ENCODE results near the gene AZGP1.
"Not testable (repeated sequence)": the region's sequence is repeated elsewhere in the genome, so short reads cannot be mapped to it uniquely, and the experiment has no call there.

AZGP1 gene

DNA sequence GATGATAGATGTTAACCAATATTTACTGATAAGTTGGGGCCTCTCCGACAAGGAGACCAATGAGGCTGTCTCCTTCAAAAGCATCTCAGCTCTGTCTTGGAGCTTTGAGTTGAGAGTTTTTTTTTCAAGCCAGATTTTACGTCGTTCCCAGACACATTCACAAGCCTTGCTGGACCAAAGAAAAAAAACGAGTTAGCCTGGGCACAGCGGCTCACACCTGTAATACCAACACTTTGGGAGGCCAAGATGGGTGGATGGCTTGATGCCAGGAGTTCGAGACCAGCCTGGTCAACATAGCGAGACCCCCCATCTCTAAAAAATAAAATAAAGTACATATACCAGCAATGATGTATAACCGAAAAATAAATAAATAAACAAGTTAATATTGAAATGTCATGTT is 19.0 kb upstream of the AZGP1 start:
- H3K4me3 ChIP-seq (ENCODE audit: low read depth in 1 of 2, low read length in 2 of 2) = no peak overlapping the region
- H3K27ac ChIP-seq (ENCODE audit: low read length) = no peak overlapping the region
- no peaks in the 10 kb centered on the region for H4K20me1 ChIP-seq (ENCODE audit: insufficient read depth, low read length)
- ATAC-seq (ENCODE audit: insufficient read depth, low read depth) (no peak), DNase-seq (no peak)
- peaks cover 24% of the 10 kb centered on the region for H3K4me1 ChIP-seq (ENCODE audit: insufficient read depth, low read length)
- H3K27me3 ChIP-seq (ENCODE audit: insufficient read depth, low read length, poor library complexity) = no peaks in the 10 kb centered on the region
- H2AFZ ChIP-seq (ENCODE audit: low read depth, low read length) = no peak overlapping the region
- H3K9ac ChIP-seq (ENCODE audit: low read depth, low read length) = no peak overlapping the region
- no peaks in the 10 kb centered on the region for H3K36me3 ChIP-seq (ENCODE audit: insufficient read depth, low read length)
- TF ChIP-seq EZH2 (IDR thresholded peaks at IDR 0.05; ENCODE audit: borderline replicate concordance, low read depth, low read length, severe bottlenecking) = no peak
- TF ChIP-seq, protein P1, sequence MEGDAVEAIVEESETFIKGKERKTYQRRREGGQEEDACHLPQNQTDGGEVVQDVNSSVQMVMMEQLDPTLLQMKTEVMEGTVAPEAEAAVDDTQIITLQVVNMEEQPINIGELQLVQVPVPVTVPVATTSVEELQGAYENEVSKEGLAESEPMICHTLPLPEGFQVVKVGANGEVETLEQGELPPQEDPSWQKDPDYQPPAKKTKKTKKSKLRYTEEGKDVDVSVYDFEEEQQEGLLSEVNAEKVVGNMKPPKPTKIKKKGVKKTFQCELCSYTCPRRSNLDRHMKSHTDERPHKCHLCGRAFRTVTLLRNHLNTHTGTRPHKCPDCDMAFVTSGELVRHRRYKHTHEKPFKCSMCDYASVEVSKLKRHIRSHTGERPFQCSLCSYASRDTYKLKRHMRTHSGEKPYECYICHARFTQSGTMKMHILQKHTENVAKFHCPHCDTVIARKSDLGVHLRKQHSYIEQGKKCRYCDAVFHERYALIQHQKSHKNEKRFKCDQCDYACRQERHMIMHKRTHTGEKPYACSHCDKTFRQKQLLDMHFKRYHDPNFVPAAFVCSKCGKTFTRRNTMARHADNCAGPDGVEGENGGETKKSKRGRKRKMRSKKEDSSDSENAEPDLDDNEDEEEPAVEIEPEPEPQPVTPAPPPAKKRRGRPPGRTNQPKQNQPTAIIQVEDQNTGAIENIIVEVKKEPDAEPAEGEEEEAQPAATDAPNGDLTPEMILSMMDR (IDR thresholded peaks at IDR 0.05; ENCODE audit: borderline replicate concordance, extremely low read depth, low read length, poor library complexity, severe bottlenecking) = no peak
- no peaks in the 10 kb centered on the region for H3K79me2 ChIP-seq (ENCODE audit: insufficient read depth, low read length)
- no peak overlapping the region for H3K4me2 ChIP-seq (ENCODE audit: insufficient read depth, low read length)
- no peaks in the 10 kb centered on the region for H3K9me3 ChIP-seq (ENCODE audit: insufficient read depth, low read length, severe bottlenecking)

DNA sequence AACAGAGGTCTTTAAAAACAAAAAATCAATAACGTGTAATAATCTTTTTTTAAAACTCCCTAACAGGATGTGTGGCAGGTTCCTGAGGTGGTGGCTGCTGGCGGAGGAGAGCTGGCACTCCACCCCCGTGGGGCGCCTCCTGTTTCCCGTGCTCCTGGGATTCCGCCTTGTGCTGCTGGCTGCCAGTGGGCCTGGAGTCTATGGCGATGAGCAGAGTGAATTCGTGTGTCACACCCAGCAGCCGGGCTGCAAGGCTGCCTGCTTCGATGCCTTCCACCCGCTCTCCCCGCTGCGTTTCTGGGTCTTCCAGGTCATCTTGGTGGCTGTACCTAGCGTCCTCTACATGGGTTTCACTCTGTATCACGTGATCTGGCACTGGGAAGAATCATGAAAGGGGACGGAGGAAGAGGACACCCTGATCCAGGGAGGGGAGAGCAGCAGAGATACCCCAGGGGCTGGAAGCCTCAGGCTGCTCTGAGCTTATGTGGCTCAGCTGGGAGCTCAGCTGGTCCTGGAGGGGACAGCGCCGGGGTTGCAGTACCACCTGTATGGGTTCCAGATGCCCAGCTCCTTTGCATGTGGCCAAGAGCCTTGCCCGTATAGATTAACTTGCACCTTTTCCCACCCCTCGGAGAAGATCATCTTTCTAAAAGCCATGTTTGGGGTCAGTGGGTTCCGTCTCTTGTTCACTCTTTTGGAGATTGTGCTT is 16.7 kb upstream of the AZGP1 start:
- Histone ChIP-seq H3K27me3 (ENCODE audit: insufficient read depth, low read length, poor library complexity) (no peaks in the 10 kb centered on the region), H3K79me2 (ENCODE audit: insufficient read depth, low read length) (no peaks in the 10 kb centered on the region), H3K4me3 (ENCODE audit: low read depth in 1 of 2, low read length in 2 of 2) (no peak overlapping the region), H3K27ac (ENCODE audit: low read length) (no peak overlapping the region), H3K9ac (ENCODE audit: low read depth, low read length) (no peak overlapping the region), H2AFZ (ENCODE audit: low read depth, low read length) (no peak overlapping the region), H4K20me1 (ENCODE audit: insufficient read depth, low read length) (no peaks in the 10 kb centered on the region), H3K4me2 (ENCODE audit: insufficient read depth, low read length) (no peak overlapping the region), H3K4me1 (ENCODE audit: insufficient read depth, low read length) (peaks cover 15% of the 10 kb centered on the region), H3K36me3 (ENCODE audit: insufficient read depth, low read length) (no peaks in the 10 kb centered on the region), H3K9me3 (ENCODE audit: insufficient read depth, low read length, severe bottlenecking) (no peaks in the 10 kb centered on the region)
- DNase-seq (no peak), ATAC-seq (ENCODE audit: insufficient read depth, low read depth) (no peak)
- TF ChIP-seq EZH2 (IDR thresholded peaks at IDR 0.05; ENCODE audit: borderline replicate concordance, low read depth, low read length, severe bottlenecking) = no peak
- TF ChIP-seq, protein P1 (IDR thresholded peaks at IDR 0.05; ENCODE audit: borderline replicate concordance, extremely low read depth, low read length, poor library complexity, severe bottlenecking) = no peak

DNA sequence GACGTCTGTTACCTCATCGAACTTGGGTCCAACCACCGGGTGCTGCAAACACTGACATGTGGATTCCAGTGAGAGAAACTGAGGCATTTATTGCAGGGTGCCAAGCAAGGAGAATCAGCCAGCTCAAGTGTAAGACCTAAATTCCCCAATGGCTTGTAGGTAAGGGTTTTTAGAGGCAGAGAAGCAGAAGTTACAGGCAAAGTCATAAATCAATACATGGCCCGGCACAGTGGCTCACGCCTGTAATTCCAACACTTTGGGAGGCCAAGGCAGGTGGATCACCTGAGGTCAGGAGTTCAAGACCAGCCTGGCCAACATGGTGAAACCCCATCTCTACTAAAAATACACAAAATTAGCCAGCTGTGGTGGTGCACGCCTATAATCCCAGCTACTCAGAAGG is 15.7 kb upstream of the AZGP1 start:
- DNase-seq; H3K36me3 ChIP-seq (ENCODE audit: insufficient read depth, low read length); H3K9ac ChIP-seq (ENCODE audit: low read depth, low read length); H3K9me3 ChIP-seq (ENCODE audit: insufficient read depth, low read length, severe bottlenecking); ATAC-seq (ENCODE audit: insufficient read depth, low read depth); H3K4me1 ChIP-seq (ENCODE audit: insufficient read depth, low read length); H2AFZ ChIP-seq (ENCODE audit: low read depth, low read length); H3K27ac ChIP-seq (ENCODE audit: low read length); H4K20me1 ChIP-seq (ENCODE audit: insufficient read depth, low read length); H3K27me3 ChIP-seq (ENCODE audit: insufficient read depth, low read length, poor library complexity); H3K4me2 ChIP-seq (ENCODE audit: insufficient read depth, low read length); H3K4me3 ChIP-seq (ENCODE audit: low read depth in 1 of 2, low read length in 2 of 2); H3K79me2 ChIP-seq (ENCODE audit: insufficient read depth, low read length): not testable (repeated sequence)

DNA sequence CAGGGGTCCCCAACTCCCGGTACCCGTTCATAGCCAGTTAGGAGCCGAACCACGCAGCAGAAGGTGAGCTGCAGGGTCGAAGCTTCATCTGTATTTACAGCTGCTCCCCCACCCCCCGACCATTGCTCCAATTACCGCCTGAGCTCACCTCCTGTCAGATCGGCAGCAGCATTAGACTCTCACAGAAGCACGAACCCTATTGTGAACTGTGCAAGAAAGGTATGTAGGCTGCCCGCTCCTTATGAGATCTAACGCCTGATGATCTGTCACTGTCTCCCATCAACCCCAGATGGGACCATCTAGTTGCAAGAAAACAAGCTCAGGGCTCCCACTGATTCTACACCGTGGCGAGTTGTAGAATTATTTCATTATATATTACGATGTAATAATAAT is 14.6 kb upstream of the AZGP1 start:
- H4K20me1 ChIP-seq (ENCODE audit: insufficient read depth, low read length) = no peaks in the 10 kb centered on the region
- no peak overlapping the region for H3K27ac ChIP-seq (ENCODE audit: low read length)
- H3K9me3 ChIP-seq (ENCODE audit: insufficient read depth, low read length, severe bottlenecking) = no peaks in the 10 kb centered on the region
- TF ChIP-seq, protein P1 (IDR thresholded peaks at IDR 0.05; ENCODE audit: borderline replicate concordance, extremely low read depth, low read length, poor library complexity, severe bottlenecking) = no peak
- no peak for TF ChIP-seq EZH2 (IDR thresholded peaks at IDR 0.05; ENCODE audit: borderline replicate concordance, low read depth, low read length, severe bottlenecking)
- ATAC-seq (ENCODE audit: insufficient read depth, low read depth) (peak; percentile 20; the same call in 1 of the 3 replicates), DNase-seq (no peak)
- H3K4me1 ChIP-seq (ENCODE audit: insufficient read depth, low read length) = peaks cover 6% of the 10 kb centered on the region; the same call in 1 of the 2 replicates
- H3K27me3 ChIP-seq (ENCODE audit: insufficient read depth, low read length, poor library complexity) = no peaks in the 10 kb centered on the region
- H2AFZ ChIP-seq (ENCODE audit: low read depth, low read length) = 0 out of 2 replicates have a peak overlapping the region, but pooled peaks have one; percentile 28
- no peaks in the 10 kb centered on the region for H3K36me3 ChIP-seq (ENCODE audit: insufficient read depth, low read length)
- no peak overlapping the region for H3K9ac ChIP-seq (ENCODE audit: low read depth, low read length)
- peak overlapping the region; percentile 48 for H3K4me2 ChIP-seq (ENCODE audit: insufficient read depth, low read length)
- H3K79me2 ChIP-seq (ENCODE audit: insufficient read depth, low read length) = no peaks in the 10 kb centered on the region
- H3K4me3 ChIP-seq (ENCODE audit: low read depth in 1 of 2, low read length in 2 of 2) = no peak overlapping the region

Measured in DND-41 (cell line).